Activated CD8-positive, alpha-beta memory T cell treated with anti-CD3 and anti-CD28 coated beads for 1 hour (primary cell): ENCODE measurements around the gene SLC6A3.

Source experiments
- DNase-seq, 2 donors: peaks; one replicate each; pipeline ENCODE4 v3.0.0-alpha.2; 2020; ENCODE audit warnings: low read depth in 1 of 2; ENCODE audit errors: extremely low read depth in 1 of 2

SLC6A3 gene

GRCh38 chr5:1410156-1411014, 34.9 kb downstream of the SLC6A3 start:
- DNase-seq, result no peak

- no peak for DNase-seq
Observed at GRCh38 chr5:1409381-1410110, 35.7 kb downstream of the SLC6A3 start.

- no peak for DNase-seq
Observed at GRCh38 chr5:1406681-1407640, 38.3 kb downstream of the SLC6A3 start.

GRCh38 chr5:1405539-1406530, 39.4 kb downstream of the SLC6A3 start:
- no peak for DNase-seq

GRCh38 chr5:1405121-1405520, 40.1 kb downstream of the SLC6A3 start:
- DNase-seq, result no peak

GRCh38 chr5:1404062-1404461, 41.2 kb downstream of the SLC6A3 start:
- DNase-seq, result no peak

GRCh38 chr5:1402611-1403255, 42.5 kb downstream of the SLC6A3 start:
- DNase-seq, result no peak

GRCh38 chr5:1401536-1402138, 43.6 kb downstream of the SLC6A3 start:
- DNase-seq, result no peak

GRCh38 chr5:1400936-1401335, 44.3 kb downstream of the SLC6A3 start:
- no peak for DNase-seq

- DNase-seq, result no peak
Observed at GRCh38 chr5:1400211-1400855, 44.9 kb downstream of the SLC6A3 start.

GRCh38 chr5:1399737-1400136, 45.5 kb downstream of the SLC6A3 start:
- no peak for DNase-seq

- DNase-seq, result no peak
Observed at GRCh38 chr5:1396293-1396816, 48.9 kb downstream of the SLC6A3 start.

- no peak for DNase-seq
Observed at GRCh38 chr5:1394881-1395860, 50.1 kb downstream of the SLC6A3 start.

- DNase-seq, result no peak
Observed at GRCh38 chr5:1393571-1394501, 51.4 kb downstream of the SLC6A3 start.

GRCh38 chr5:1392801-1393565, 52.3 kb downstream of the SLC6A3 start:
- DNase-seq, result no peak
